ENCODE data around the gene PBLD.

PBLD gene

GRCh38 chr10:68269562-68270290, 63.0 kb downstream of the PBLD start:
- no peaks in the 10 kb centered on the region for H3K27me3 ChIP-seq (ENCODE audit: low read depth, low read length)
- no peak overlapping the region for H3K27ac ChIP-seq (ENCODE audit: low read length)
- no peaks in the 10 kb centered on the region for H3K9me3 ChIP-seq (ENCODE audit: insufficient read depth, low read length)
- H3K79me2 ChIP-seq (ENCODE audit: low read length) = no peaks in the 10 kb centered on the region
- no peak overlapping the region for H3K4me2 ChIP-seq (ENCODE audit: low read length)
- H3K9ac ChIP-seq (ENCODE audit: low read length) = no peak overlapping the region
- H2AFZ ChIP-seq (ENCODE audit: low read depth, low read length) = no peak overlapping the region
- H3K4me3 ChIP-seq (ENCODE audit: low read length) = no peak overlapping the region
- no peaks in the 10 kb centered on the region for H3K36me3 ChIP-seq (replicated peaks; ENCODE audit: low read depth, low read length)
- TF ChIP-seq EZH2phosphoT487 (IDR thresholded peaks at IDR 0.05; ENCODE audit: low read depth) = no peak
- TF ChIP-seq CTCF (IDR thresholded peaks at IDR 0.05; ENCODE audit: low read depth, low read length) = no peak
- H3K4me1 ChIP-seq (ENCODE audit: low read length) = no peaks in the 10 kb centered on the region
- no peaks in the 10 kb centered on the region for H4K20me1 ChIP-seq (ENCODE audit: insufficient read depth, low read length)

- Histone ChIP-seq H3K79me2 (ENCODE audit: low read length) (no peaks in the 10 kb centered on the region), H3K4me1 (ENCODE audit: low read length) (no peaks in the 10 kb centered on the region), H3K9ac (ENCODE audit: low read length) (no peak overlapping the region), H3K27ac (ENCODE audit: low read length) (no peak overlapping the region), H3K4me3 (ENCODE audit: low read length) (no peak overlapping the region), H3K27me3 (ENCODE audit: low read depth, low read length) (no peaks in the 10 kb centered on the region), H3K4me2 (ENCODE audit: low read length) (no peak overlapping the region), H3K36me3 (replicated peaks; ENCODE audit: low read depth, low read length) (no peaks in the 10 kb centered on the region), H2AFZ (ENCODE audit: low read depth, low read length) (no peak overlapping the region), H3K9me3 (ENCODE audit: insufficient read depth, low read length) (no peaks in the 10 kb centered on the region), H4K20me1 (ENCODE audit: insufficient read depth, low read length) (no peaks in the 10 kb centered on the region)
- TF ChIP-seq EZH2phosphoT487 (IDR thresholded peaks at IDR 0.05; ENCODE audit: low read depth) (no peak), CTCF (IDR thresholded peaks at IDR 0.05; ENCODE audit: low read depth, low read length) (no peak)
These were observed 71.4 kb downstream of the PBLD start for GRCh38 chr10:68261132-68261856.

GRCh38 chr10:68253346-68253745, 79.4 kb downstream of the PBLD start:
- Histone ChIP-seq H3K4me2 (ENCODE audit: low read length) (no peak overlapping the region), H3K9ac (ENCODE audit: low read length) (no peak overlapping the region), H2AFZ (ENCODE audit: low read depth, low read length) (no peak overlapping the region), H3K36me3 (replicated peaks; ENCODE audit: low read depth, low read length) (no peaks in the 10 kb centered on the region), H3K9me3 (ENCODE audit: insufficient read depth, low read length) (no peaks in the 10 kb centered on the region), H3K79me2 (ENCODE audit: low read length) (no peaks in the 10 kb centered on the region), H3K4me3 (ENCODE audit: low read length) (no peak overlapping the region), H3K27ac (ENCODE audit: low read length) (no peak overlapping the region), H4K20me1 (ENCODE audit: insufficient read depth, low read length) (no peaks in the 10 kb centered on the region), H3K27me3 (ENCODE audit: low read depth, low read length) (no peaks in the 10 kb centered on the region), H3K4me1 (ENCODE audit: low read length) (peaks cover 20% of the 10 kb centered on the region)
- TF ChIP-seq EZH2phosphoT487 (IDR thresholded peaks at IDR 0.05; ENCODE audit: low read depth) (no peak), CTCF (IDR thresholded peaks at IDR 0.05; ENCODE audit: low read depth, low read length) (no peak)

Measured in OCI-LY3 (cell line).